GM12878 (cell line): ENCODE measurements around the gene NINL. TPM values are rescaled to one million over a fixed set of nuclear protein-coding genes. Genes with fewer than 3 reads are reported as not detected.

Experiments
- ATAC-seq: fragments of 200-7000 bp; cut with Tn5 transposase; 3 replicates; pipeline ENCODE4 v1.9.1; 2020; ENCODE audit warnings: mild to moderate bottlenecking, moderate library complexity
- BruUV-seq: library from RNA; stranded (reverse); fragments of 400-500 nt; replicated peaks from 2 replicates; lab custom pipeline; 2021; lab: Mats Ljungman, UMichigan
- CTCF ChIA-PET: fragments of 300-600 bp; sonication (Branson Sonifier 250); formaldehyde crosslinking; extraction: SDS; loops from one replicate; lab custom pipeline; 2021; ENCODE audit warnings: inconsistent platforms; lab: Yijun Ruan, JAX
- POLR2A ChIA-PET: fragments of 350-600 bp; formaldehyde crosslinking; extraction: SDS; loops from one replicate; lab custom pipeline; 2021; ENCODE audit warnings: inconsistent platforms; lab: Charles Lee
- RAD21 ChIA-PET: fragments of 300-600 bp; sonication (Branson Sonifier 250); formaldehyde crosslinking; loops from one replicate; lab custom pipeline; 2023; ENCODE audit warnings: antibody characterized with exemption; ENCODE audit not compliant: unreplicated experiment; lab: Charles Lee
- SMC1A ChIA-PET: fragments of 300-600 bp; sonication (Branson Sonifier 250); formaldehyde crosslinking; loops from one replicate; lab custom pipeline; 2023; ENCODE audit not compliant: unreplicated experiment, uncharacterized antibody; lab: Charles Lee
- DNase-seq: peaks from one replicate; pipeline ENCODE4 v3.0.0-alpha.2; 2011; ENCODE audit warnings: low read depth, low spot score
- FAIRE-seq: peaks from 3 replicates; lab custom pipeline; 2011; peaks lifted over from hg19 to GRCh38; lab: Jason Lieb, UNC
- H2AFZ ChIP-seq: 2 replicates; pipeline ENCODE4 v1.6.0; 2011; ENCODE audit warnings: low read depth, low read length, control low read depth; ENCODE audit not compliant: control insufficient read depth
- H3K27ac ChIP-seq: 2 replicates; pipeline ENCODE4 v1.5.1; 2011; ENCODE audit warnings: control low read depth; ENCODE audit not compliant: control insufficient read depth, insufficient read depth
- H3K27me3 ChIP-seq, 2 experiments: replicated peaks in 1 of 2; 2 replicates each; pipeline versions ENCODE4 v1.6.0 to v1.6.1; 2011; ENCODE audit warnings: low read length in 1 of 2; ENCODE audit not compliant: control insufficient read depth in 2 of 2, insufficient read depth in 2 of 2
- H3K36me3 ChIP-seq, 2 experiments: 2 replicates each; pipeline ENCODE4 v1.5.1; 2011; ENCODE audit warnings: low read length in 1 of 2; ENCODE audit not compliant: control insufficient read depth in 2 of 2, insufficient read depth in 2 of 2
- H3K4me1 ChIP-seq: 2 replicates; pipeline ENCODE4 v1.6.1; 2011; ENCODE audit warnings: mild to moderate bottlenecking, low read length, moderate library complexity, mixed read lengths; ENCODE audit not compliant: control insufficient read depth, insufficient read depth
- H3K4me2 ChIP-seq: 2 replicates; pipeline ENCODE4 v1.6.0; 2011; ENCODE audit warnings: control low read depth; ENCODE audit not compliant: control insufficient read depth, insufficient read depth
- H3K4me3 ChIP-seq: fragments of 200-600 bp; sonication (generic); 2 replicates; pipeline ENCODE4 v1.5.1; 2016
- H3K79me2 ChIP-seq: 2 replicates; pipeline ENCODE4 v1.6.0; 2011; ENCODE audit warnings: low read length; ENCODE audit not compliant: control insufficient read depth, insufficient read depth
- H3K9ac ChIP-seq: 2 replicates; pipeline ENCODE4 v1.8.0; 2011; ENCODE audit warnings: low read length, control low read depth, mixed read lengths; ENCODE audit not compliant: control insufficient read depth, insufficient read depth
- H3K9me3 ChIP-seq: replicated peaks from 3 replicates; pipeline ENCODE4 v1.5.1; 2011; ENCODE audit warnings: mild to moderate bottlenecking, low read length; ENCODE audit not compliant: control insufficient read depth, insufficient read depth
- H4K20me1 ChIP-seq: 2 replicates; pipeline ENCODE4 v1.6.0; 2011; ENCODE audit not compliant: control insufficient read depth, insufficient read depth
- BCLAF1 ChIP-seq: fragments of 450-650 bp; IDR thresholded peaks from 2 replicates; pipeline ENCODE4 v1.6.1; 2017; ENCODE audit warnings: antibody characterized with exemption, mild to moderate bottlenecking, moderate library complexity
- CTCF ChIP-seq, 3 experiments: IDR thresholded peaks in 2 of 3; conservative IDR thresholded peaks in 1 of 3; 2 replicates each; pipeline ENCODE4 v1.5.1; 2011; ENCODE audit warnings: low read depth in 3 of 3, low read length in 3 of 3, mild to moderate bottlenecking in 3 of 3, control low read depth in 2 of 3, moderate library complexity in 2 of 3, inconsistent platforms in 1 of 3, mixed read lengths in 1 of 3; ENCODE audit not compliant: control insufficient read depth in 2 of 3, insufficient read depth in 1 of 3; ENCODE audit errors: extremely low read depth in 1 of 3
- EP300 ChIP-seq, 2 experiments: fragments of 150-350 bp in 1 of 2; IDR thresholded peaks; 2 replicates each; pipeline ENCODE4 v1.6.1; 2011 to 2012; ENCODE audit warnings: low read depth in 2 of 2, low read length in 2 of 2, borderline replicate concordance in 1 of 2, improper control_type of control experiment in 1 of 2, inconsistent platforms in 1 of 2; ENCODE audit not compliant: control insufficient read depth in 1 of 2
- FOXM1 ChIP-seq: IDR thresholded peaks from 2 replicates; pipeline ENCODE4 v1.6.1; 2012; ENCODE audit warnings: low read depth, mild to moderate bottlenecking, inconsistent platforms, low read length, moderate library complexity
- HSF1 ChIP-seq: fragments of 150-350 bp; IDR thresholded peaks from 2 replicates; pipeline ENCODE4 v1.6.1; 2014; ENCODE audit warnings: mild to moderate bottlenecking, low read depth, low read length
- KDM1A ChIP-seq: fragments of 200-600 bp; sonication (generic); IDR thresholded peaks from 2 replicates; pipeline ENCODE4 v1.6.1; 2016; ENCODE audit warnings: borderline replicate concordance
- MTA2 ChIP-seq: fragments of 450-650 bp; IDR thresholded peaks from 2 replicates; pipeline ENCODE4 v1.6.1; 2016; ENCODE audit warnings: low read depth, mild to moderate bottlenecking, moderate library complexity
- PAX5 ChIP-seq: IDR thresholded peaks from 2 replicates; pipeline ENCODE4 v1.6.1; 2011; ENCODE audit warnings: low read depth, low read length, borderline replicate concordance
- PKNOX1 ChIP-seq: fragments of 450-650 bp; IDR thresholded peaks from 2 replicates; pipeline ENCODE4 v1.6.1; 2016; ENCODE audit warnings: mild to moderate bottlenecking
- SMAD5 ChIP-seq: IDR thresholded peaks from 2 replicates; pipeline ENCODE4 v1.6.1; 2016; ENCODE audit warnings: antibody characterized with exemption, low read depth
- SMC3 ChIP-seq: IDR thresholded peaks from 2 replicates; pipeline ENCODE4 v1.6.1; 2011; ENCODE audit warnings: low read length, improper control_type of control experiment, borderline replicate concordance
- TCF3 ChIP-seq: IDR thresholded peaks from 2 replicates; pipeline ENCODE4 v1.6.1; 2012; ENCODE audit warnings: low read depth, mild to moderate bottlenecking, low read length, borderline replicate concordance; ENCODE audit not compliant: insufficient read depth
- TCF7 ChIP-seq: IDR thresholded peaks from 2 replicates; pipeline ENCODE4 v1.6.1; 2014; ENCODE audit warnings: antibody characterized with exemption, borderline replicate concordance
- USF2 ChIP-seq: IDR thresholded peaks from 2 replicates; pipeline ENCODE4 v1.6.1; 2011; ENCODE audit warnings: low read depth, low read length, improper control_type of control experiment, borderline replicate concordance
- WGBS: methylation state at CpG from one replicate; pipeline ENCODE4 v1.1.6; 2016; ENCODE audit warnings: low lambda C conversion rate; ENCODE audit not compliant: insufficient replicate concordance, insufficient coverage; ENCODE audit errors: missing lambda C conversion rate; 5-methylcytosine and 5-hydroxymethylcytosine counted together
- in situ Hi-C: fragments of 300-500 bp; cut with MboI; formaldehyde crosslinking; loops from 9 replicates; pipeline ENCODE4 v1.14.3; 2018; ENCODE audit warnings: mixed read lengths
- intact Hi-C: fragments of 100-400 bp; cut with micrococcal nuclease; formaldehyde crosslinking; loops from one replicate; pipeline ENCODE4 v1.14.2; 2022; ENCODE audit not compliant: unreplicated experiment
- polyA plus RNA-seq, 11 experiments: library from polyadenylated mRNA; depleted of rRNA in 4 of 11; unstranded in 6 of 11; stranded (reverse) in 5 of 11; fragments of >200 nt; fragmentation: Nextera tagmentation in 4 of 11; fragmentation: Illumina TruSeq in 1 of 11; extraction: Ambion mirVana in 4 of 11; extraction: Trizol in 1 of 11; gene quantifications; 1 replicate in 1 of 11; 2 replicates in 10 of 11; pipeline versions ENCODE4 v1.2.1 to v1.2.3, GENCODE V29; 2011 to 2016; ENCODE audit warnings: inconsistent platforms in 2 of 11, missing spikeins in 2 of 11, low read depth in 1 of 11
- total RNA-seq, 4 experiments: library from RNA; depleted of rRNA in 3 of 4; stranded (reverse); fragments of >200 nt in 3 of 4; fragmentation: Illumina TruSeq in 1 of 4; extraction: Trizol in 1 of 4; gene quantifications; 2 replicates each; pipeline versions ENCODE4 v1.2.1 to v1.2.3, GENCODE V29; 2013 to 2021

Gene NINL
- total and polyA plus RNA-seq, 10 of the 15 experiments (the other 5 are each of a cell fraction or from before 2014, with no cell fraction given) = 0.04 to 0.77 (median 0.23) TPM; not detected in 1

GRCh38 chr20:25551413-25552215 lies 33.7 kb downstream of the NINL start:
- Histone ChIP-seq H3K36me3 (no peaks in the 10 kb centered on the region), H2AFZ (no peak overlapping the region), H3K79me2 (no peaks in the 10 kb centered on the region), H4K20me1 (no peaks in the 10 kb centered on the region), H3K9me3 (no peaks in the 10 kb centered on the region), H3K27me3 (no peaks in the 10 kb centered on the region), H3K4me1 (no peaks in the 10 kb centered on the region; the same call in 1 of the 2 replicates), H3K4me2 (no peak overlapping the region), H3K27ac (no peak overlapping the region), H3K4me3 (no peak overlapping the region), H3K9ac (no peak overlapping the region)
- ChIA-PET CTCF (interaction anchor here (0.8 kb wide), 1 partner anchor 11 kb away, joined by 3 read pairs; no protein-coding TSS in a partner anchor), POLR2A (no interaction called here), RAD21 (no interaction called here), SMC1A (interaction anchor here (0.7 to 1.4 kb wide), 2 partner anchors 11 to 64 kb away, joined by 3 to 4 read pairs; no protein-coding TSS in a partner anchor)
- BruUV-seq = no TSS peak
- 30% methylated on average over 6 of the region's 6 CpGs for WGBS
- FAIRE-seq = no peak
- ATAC-seq = no peak
- no peak for DNase-seq
- intact Hi-C loops = no loop called here
- in situ Hi-C loops = no loop called here
- TF ChIP-seq PAX5 (no peak), TCF3 (no peak), MTA2 (no peak), TCF7 (no peak), FOXM1 (no peak), EP300 (IDR thresholded peaks at IDR 0.05; ENCODE audit: borderline replicate concordance in 1 of 2, control insufficient read depth in 1 of 2, low read depth in 2 of 2, low read length in 2 of 2) (no peak), KDM1A (no peak), CTCF (IDR thresholded peaks at IDR 0.05 in 2 of 3, conservative IDR thresholded peaks at IDR 0.05 in 1 of 3; ENCODE audit: control insufficient read depth in 2 of 3, extremely low read depth in 1 of 3, insufficient read depth in 1 of 3, low read depth in 3 of 3, low read length in 3 of 3) (no peak), SMC3 (no peak), SMAD5 (no peak), USF2 (no peak), PKNOX1 (no peak), BCLAF1 (no peak), HSF1 (no peak)
